HG03097 (cell line): Measurements from ENCODE around the gene HEG1.

Experiments used
- ATAC-seq: cut with Tn5 transposase; IDR thresholded peaks from one replicate; pipeline ENCODE4 v1.9.1; 2021; ENCODE audit not compliant: unreplicated experiment, low FRiP score

The HEG1 gene

GRCh38 chr3:125017406-125017805, 38.4 kb downstream of the HEG1 start:
- no peak for ATAC-seq

DNA sequence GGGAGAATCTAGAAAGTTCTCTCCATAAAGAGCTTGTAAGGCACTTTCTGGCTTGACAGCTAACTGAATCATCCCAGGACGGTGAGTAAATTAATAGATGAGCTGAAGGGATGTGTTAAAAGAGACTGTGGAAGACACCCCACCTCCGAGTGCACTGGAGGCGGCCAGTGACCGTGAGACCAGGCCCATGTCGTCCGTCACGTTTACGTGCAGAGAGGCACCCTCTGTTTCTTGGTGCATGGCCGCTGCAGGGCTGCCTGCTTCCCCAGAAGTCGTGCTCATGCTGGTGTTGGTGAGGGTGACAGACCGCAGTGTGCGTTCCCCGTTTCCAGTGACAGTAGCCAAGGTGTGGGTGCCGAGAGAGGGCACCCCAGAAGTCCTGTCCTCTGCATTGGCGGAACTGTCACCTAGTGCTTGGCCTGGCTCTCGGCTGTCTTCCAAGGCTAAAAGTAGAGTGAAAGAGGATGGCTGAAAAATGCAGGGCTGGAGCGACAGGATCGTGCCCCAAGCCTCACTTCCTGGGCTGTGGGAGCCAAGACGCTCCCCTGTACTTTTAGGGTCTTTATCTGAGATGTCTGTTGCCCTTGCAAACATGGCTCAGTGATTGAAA, 41.1 kb downstream of the HEG1 start:
- ATAC-seq = no peak

GRCh38 chr3:125013095-125013494, 42.7 kb downstream of the HEG1 start:
- no peak for ATAC-seq

- no peak for ATAC-seq
Measured at GRCh38 chr3:125011941-125012340, 43.9 kb downstream of the HEG1 start.

DNA sequence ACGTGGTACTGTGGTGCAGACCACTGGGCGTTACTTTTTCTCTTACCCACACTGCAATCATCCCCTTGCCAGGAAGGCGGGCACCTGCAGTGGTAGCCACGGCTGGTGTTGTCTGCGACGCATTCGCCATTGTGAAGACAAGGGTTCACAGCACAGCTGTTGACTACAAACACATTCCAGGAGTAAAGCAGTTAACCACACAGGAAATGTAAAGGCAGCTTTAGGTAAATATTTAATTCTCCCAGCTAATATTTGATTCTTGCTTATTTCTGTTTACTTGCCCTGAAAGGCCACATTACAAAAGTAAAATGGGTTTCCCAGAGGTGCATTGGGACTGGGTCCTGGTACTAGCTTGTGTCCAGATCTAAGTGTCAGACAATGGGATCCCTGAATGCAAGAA, 45.4 kb downstream of the HEG1 start:
- ATAC-seq = no peak

DNA sequence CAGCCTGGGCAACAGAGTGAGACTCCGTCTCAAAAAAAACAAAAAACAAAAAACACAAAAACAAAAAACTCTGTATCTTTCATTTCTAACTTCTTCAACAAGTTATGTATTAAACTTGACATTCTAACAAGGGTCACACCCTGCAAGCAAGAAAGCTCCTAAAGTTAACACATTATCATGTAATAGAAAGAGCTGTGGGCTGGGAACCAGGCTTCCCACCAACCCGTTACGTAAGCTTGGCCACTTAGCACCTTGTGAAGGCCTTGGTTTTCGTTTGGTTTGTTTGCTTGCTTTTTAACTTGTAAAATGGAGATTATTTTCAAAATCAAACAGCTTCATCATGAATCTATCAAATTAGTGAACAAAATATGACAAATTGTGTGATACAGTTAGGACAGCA, 47.0 kb downstream of the HEG1 start:
- no peak for ATAC-seq

DNA sequence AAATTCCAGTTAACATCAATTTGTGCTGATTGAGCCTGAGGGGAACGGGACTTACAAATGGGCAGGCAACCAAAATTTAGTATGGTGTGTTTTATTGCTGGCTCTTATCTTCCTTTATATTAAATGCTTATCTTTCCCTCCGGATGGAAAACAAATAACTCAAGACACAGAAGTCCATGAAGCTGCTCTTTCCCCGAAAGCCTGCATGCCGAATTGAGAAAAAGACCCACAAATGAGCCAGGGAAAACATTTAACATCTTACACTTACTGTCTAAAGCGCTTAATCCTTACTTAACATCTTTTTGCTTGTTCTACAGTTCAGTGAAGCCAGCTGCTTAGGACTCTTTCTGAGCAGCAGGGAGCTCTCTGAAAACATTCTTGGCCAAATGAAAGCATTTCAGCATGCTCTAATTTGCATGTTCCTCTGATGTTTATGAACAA, 49.5 kb downstream of the HEG1 start:
- no peak for ATAC-seq

- no peak for ATAC-seq
Measured at GRCh38 chr3:125005676-125006075, 50.1 kb downstream of the HEG1 start.

DNA sequence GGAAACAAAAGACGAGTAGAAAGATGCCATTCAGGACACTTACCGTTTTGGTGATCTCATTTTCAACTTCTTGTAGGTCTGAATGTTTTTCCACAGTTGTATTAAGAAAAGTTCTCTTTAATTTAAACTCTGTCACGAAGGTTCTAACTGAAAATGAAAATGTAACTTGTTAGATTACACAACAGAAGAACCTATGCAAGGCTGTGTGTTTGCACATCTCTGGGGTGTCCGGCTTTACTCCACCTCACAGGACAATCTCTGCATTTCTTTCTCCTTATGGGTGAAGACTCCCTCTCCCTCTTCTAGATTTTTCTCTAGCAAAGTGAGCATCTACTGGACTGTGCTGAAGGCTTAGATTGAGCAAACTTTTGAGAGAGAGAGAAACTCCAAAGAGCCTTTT, 50.6 kb downstream of the HEG1 start:
- ATAC-seq = no peak

DNA sequence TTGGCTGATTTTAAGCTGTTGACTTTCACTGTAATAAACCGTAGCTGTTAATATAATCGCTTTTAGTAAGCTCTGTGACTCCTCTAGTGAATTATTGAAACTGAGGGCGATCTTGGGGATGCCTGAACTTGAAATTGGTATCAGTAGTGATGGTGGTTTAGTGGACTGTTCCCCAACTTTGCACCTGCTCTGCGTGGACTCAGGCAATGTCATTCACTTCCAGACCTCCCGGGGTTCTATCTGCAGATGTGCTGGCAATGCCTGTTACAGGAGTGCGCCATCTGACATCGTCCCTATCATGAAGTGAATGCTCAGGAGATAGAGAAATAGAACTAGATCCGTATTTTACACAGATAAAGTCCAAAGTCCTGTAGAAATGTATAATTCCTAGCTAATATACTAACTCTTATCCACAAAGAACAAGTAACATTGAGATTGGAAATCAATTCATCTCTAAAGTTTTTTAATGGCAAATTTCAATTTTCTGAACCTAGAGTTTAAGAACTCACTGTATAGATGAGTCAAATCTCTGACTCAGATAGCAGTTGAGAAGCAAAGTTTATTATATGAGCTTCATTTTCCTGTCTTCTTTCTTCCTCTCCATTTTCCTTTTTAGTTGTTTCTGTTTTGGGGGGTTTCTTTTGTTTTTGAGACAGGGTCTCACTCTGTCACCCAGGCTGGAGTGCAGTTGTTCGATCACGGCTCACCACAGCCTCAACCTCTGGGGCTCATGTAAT, 51.8 kb downstream of the HEG1 start:
- no peak for ATAC-seq

- no peak for ATAC-seq
Measured at GRCh38 chr3:125003369-125003853, 52.4 kb downstream of the HEG1 start.

DNA sequence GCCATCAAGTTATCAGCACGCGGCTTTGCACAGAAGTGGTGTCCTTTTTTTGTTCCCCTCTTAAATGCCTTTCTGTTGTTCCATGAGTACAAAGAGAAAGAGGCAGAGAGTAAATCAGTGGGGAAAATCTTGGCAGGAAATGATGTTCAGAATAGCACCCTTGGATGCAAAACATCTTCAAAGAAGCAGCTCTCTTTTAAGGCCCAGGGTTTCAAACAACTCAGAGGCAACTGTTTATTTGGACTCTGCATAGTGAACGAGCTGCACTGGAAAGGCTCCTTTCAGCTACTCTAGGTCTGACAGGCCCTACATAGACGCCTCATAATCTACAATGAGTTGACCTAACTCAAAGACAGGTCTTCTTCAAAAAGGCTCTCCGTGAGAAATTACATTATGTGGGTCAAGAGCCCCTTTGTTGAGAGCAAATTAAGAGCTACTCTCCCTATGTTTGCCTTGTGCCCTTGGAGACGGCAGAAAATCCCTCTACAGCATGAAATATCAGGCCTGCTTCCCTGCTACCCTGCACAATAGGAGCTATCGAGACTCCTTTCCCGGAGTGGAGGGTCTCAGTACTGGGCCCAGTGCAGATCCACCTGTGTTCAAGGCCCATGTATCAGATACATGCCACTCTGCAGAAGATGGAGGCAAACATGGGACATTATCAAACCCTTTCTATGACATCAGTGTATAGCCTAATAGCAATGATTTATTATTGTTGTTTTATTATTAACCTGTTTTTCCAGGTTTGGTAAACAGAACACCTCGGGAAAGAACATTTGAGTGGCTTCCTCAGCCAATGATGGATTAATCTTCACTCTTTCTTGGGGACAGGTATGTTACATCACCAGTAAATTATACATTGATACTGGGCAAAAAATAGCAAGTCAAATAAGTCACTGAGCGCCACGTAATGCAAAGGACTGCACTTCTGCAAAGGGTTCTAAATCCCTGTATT, 53.1 kb downstream of the HEG1 start:
- no peak for ATAC-seq

GRCh38 chr3:125001557-125002413, 54.0 kb downstream of the HEG1 start:
- no peak for ATAC-seq

DNA sequence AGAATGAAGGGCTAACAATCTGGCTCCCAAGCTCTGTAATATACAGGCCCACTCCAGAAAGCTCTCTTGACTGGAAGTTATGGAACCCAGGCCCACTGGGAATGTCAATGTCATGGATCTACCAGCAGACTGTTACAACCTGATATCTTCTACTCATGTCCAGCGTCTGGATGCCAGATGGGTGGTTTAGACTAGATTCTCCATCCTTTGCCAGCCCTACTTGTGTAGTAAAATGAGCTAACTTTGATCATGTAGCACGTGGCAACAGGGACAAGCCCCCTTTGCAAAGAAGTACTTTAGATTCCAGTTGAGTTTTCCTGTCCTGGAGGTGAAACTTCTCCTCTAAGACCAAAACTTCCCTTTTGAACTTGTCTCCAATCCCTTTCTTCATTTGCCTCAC, 55.1 kb downstream of the HEG1 start:
- ATAC-seq = no peak

DNA sequence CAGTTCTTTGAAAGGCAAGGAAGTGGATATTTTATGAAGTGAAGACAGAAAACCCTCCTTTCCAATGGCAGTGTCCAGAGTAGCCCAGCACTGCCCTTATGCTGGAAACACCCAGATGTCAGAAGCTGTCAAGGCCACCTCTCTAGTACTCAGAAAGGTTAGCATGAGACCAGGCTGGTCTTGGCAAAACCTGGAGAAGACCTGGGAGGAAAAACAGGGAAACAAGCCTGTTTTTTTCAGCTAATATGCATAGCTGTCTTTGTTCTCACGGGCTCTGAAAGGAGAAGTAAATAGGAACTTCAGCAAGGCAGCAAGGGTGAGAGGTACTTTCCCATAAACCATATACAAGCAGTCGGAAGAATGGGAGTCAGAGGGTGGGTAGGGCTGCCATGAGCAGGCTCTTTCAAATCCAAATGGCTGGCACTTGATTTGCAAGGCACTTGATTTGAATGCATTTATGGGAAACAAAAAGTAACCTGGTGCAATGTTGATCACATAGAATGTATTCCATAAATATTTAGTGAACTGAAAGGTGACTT, 55.8 kb downstream of the HEG1 start:
- ATAC-seq = no peak

GRCh38 chr3:124999317-124999716, 56.5 kb downstream of the HEG1 start:
- no peak for ATAC-seq

DNA sequence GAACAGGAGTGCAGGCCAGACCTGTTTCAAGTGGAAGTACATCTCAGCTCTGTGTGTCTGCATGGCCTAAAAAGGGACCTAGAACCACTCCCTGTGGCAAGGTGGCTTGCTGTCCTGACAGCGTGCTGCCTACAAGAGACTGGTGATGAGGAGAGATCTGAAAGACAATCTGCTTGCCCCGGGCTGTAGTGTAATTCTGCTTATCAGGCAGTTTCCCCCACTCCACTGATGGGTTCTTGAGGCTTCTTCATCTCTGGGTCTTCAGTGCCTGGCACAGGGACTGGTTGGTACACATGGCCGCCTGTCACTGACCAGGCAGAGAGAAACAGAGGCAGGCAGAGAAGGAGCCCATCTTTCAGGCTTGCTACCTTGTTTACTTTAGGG, 57.6 kb downstream of the HEG1 start:
- ATAC-seq = no peak

- ATAC-seq = no peak
Measured at GRCh38 chr3:124997303-124998246, 58.2 kb downstream of the HEG1 start.

- no peak for ATAC-seq
Measured at GRCh38 chr3:124995460-124995994, 60.3 kb downstream of the HEG1 start.
